ENCODE results near the gene ITGB3.

Gene ITGB3

GRCh38 chr17:47295037-47295873, 41.6 kb downstream of the ITGB3 start:
- no peaks in the 10 kb centered on the region for H3K79me2 ChIP-seq (ENCODE audit: control insufficient read depth, low read length)
- H3K9me3 ChIP-seq (ENCODE audit: control insufficient read depth, insufficient read depth, low read length): no peaks in the 10 kb centered on the region
- no peaks in the 10 kb centered on the region for H4K20me1 ChIP-seq (ENCODE audit: control insufficient read depth, insufficient read depth, low read depth, low read length)
- H3K4me2 ChIP-seq (ENCODE audit: low read length): no peak overlapping the region
- H3F3A ChIP-seq (ENCODE audit: control insufficient read depth, insufficient read depth): no peaks in the 10 kb centered on the region
- H3K4me1 ChIP-seq (ENCODE audit: control insufficient read depth, low read length): peaks cover 10% of the 10 kb centered on the region
- no peaks in the 10 kb centered on the region for H3K27me3 ChIP-seq (ENCODE audit: control insufficient read depth, low read length)
- no peaks in the 10 kb centered on the region for H3K9me2 ChIP-seq (replicated peaks; ENCODE audit: control insufficient read depth, low read length)
- no peaks in the 10 kb centered on the region for H3K36me3 ChIP-seq (ENCODE audit: control insufficient read depth, low read length)
- TF ChIP-seq CTCF (IDR thresholded peaks at IDR 0.05; ENCODE audit: low read depth, low read length, poor library complexity, severe bottlenecking) (no peak), EZH2phosphoT487 (IDR thresholded peaks at IDR 0.05; ENCODE audit: borderline replicate concordance, low read length) (no peak)
- no peak overlapping the region for H3K27ac ChIP-seq (ENCODE audit: low read depth, low read length)
- no peak overlapping the region for H3K4me3 ChIP-seq (ENCODE audit: low read length)

GRCh38 chr17:47295874-47296255, 42.2 kb downstream of the ITGB3 start:
- Histone ChIP-seq H3K27me3 (ENCODE audit: control insufficient read depth, low read length) (no peaks in the 10 kb centered on the region; the same call in 1 of the 2 replicates), H4K20me1 (ENCODE audit: control insufficient read depth, insufficient read depth, low read depth, low read length) (no peaks in the 10 kb centered on the region), H3K27ac (ENCODE audit: low read depth, low read length) (no peak overlapping the region), H3K79me2 (ENCODE audit: control insufficient read depth, low read length) (no peaks in the 10 kb centered on the region), H3K36me3 (ENCODE audit: control insufficient read depth, low read length) (no peaks in the 10 kb centered on the region), H3K4me3 (ENCODE audit: low read length) (no peak overlapping the region), H3K9me2 (replicated peaks; ENCODE audit: control insufficient read depth, low read length) (no peaks in the 10 kb centered on the region), H3K4me2 (ENCODE audit: low read length) (no peak overlapping the region), H3K9me3 (ENCODE audit: control insufficient read depth, insufficient read depth, low read length) (no peaks in the 10 kb centered on the region), H3K4me1 (ENCODE audit: control insufficient read depth, low read length) (peaks cover 10% of the 10 kb centered on the region), H3F3A (ENCODE audit: control insufficient read depth, insufficient read depth) (no peaks in the 10 kb centered on the region)
- no peak for TF ChIP-seq CTCF (IDR thresholded peaks at IDR 0.05; ENCODE audit: low read depth, low read length, poor library complexity, severe bottlenecking)
- no peak for TF ChIP-seq EZH2phosphoT487 (IDR thresholded peaks at IDR 0.05; ENCODE audit: borderline replicate concordance, low read length)

GRCh38 chr17:47297661-47298400, 44.2 kb downstream of the ITGB3 start:
- H3K4me1 ChIP-seq (ENCODE audit: control insufficient read depth, low read length): peaks cover 10% of the 10 kb centered on the region
- no peak overlapping the region for H3K27ac ChIP-seq (ENCODE audit: low read depth, low read length)
- H3K9me3 ChIP-seq (ENCODE audit: control insufficient read depth, insufficient read depth, low read length): no peaks in the 10 kb centered on the region
- H3K4me2 ChIP-seq (ENCODE audit: low read length): no peak overlapping the region
- H3K4me3 ChIP-seq (ENCODE audit: low read length): no peak overlapping the region
- TF ChIP-seq CTCF (IDR thresholded peaks at IDR 0.05; ENCODE audit: low read depth, low read length, poor library complexity, severe bottlenecking) (no peak), EZH2phosphoT487 (IDR thresholded peaks at IDR 0.05; ENCODE audit: borderline replicate concordance, low read length) (no peak)
- H3K36me3 ChIP-seq (ENCODE audit: control insufficient read depth, low read length): no peaks in the 10 kb centered on the region
- no peaks in the 10 kb centered on the region for H3K9me2 ChIP-seq (replicated peaks; ENCODE audit: control insufficient read depth, low read length)
- H3K79me2 ChIP-seq (ENCODE audit: control insufficient read depth, low read length): no peaks in the 10 kb centered on the region
- H3F3A ChIP-seq (ENCODE audit: control insufficient read depth, insufficient read depth): no peaks in the 10 kb centered on the region
- no peaks in the 10 kb centered on the region; the same call in 1 of the 2 replicates for H3K27me3 ChIP-seq (ENCODE audit: control insufficient read depth, low read length)
- H4K20me1 ChIP-seq (ENCODE audit: control insufficient read depth, insufficient read depth, low read depth, low read length): no peaks in the 10 kb centered on the region

All from DOHH2 (cell line).